ENCODE measurements around the gene SRCIN1.

DNA sequence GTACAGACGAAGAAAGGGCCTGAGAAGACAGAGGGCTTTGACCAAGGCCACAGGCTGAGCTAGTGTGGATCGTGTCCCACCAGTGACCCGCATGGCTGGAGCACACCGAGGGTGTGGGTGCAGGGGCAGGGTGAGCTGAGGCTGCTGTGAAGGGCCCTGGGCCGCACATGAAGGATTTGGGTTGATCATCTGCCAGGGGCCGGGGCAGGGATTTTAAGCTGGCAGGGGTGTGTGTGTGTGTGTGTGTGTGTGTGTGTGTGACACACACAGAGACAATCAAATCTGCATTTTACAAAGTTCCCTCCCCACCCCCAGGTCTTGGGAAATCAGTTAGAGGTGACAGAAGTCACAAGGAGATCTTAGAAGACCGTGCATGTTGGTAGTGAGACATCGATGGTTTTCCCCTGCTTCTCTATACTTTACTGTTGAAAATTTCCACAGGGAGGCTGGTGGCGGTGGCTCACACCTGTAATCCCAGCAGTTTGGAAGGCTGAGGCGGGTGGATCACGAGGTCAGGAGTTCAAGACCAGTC, 65.2 kb downstream of the SRCIN1 start:
- no peak for TF ChIP-seq POLR2A (IDR thresholded peaks at IDR 0.05; ENCODE audit: extremely low read depth, insufficient read length)
- TF ChIP-seq, protein P1, sequence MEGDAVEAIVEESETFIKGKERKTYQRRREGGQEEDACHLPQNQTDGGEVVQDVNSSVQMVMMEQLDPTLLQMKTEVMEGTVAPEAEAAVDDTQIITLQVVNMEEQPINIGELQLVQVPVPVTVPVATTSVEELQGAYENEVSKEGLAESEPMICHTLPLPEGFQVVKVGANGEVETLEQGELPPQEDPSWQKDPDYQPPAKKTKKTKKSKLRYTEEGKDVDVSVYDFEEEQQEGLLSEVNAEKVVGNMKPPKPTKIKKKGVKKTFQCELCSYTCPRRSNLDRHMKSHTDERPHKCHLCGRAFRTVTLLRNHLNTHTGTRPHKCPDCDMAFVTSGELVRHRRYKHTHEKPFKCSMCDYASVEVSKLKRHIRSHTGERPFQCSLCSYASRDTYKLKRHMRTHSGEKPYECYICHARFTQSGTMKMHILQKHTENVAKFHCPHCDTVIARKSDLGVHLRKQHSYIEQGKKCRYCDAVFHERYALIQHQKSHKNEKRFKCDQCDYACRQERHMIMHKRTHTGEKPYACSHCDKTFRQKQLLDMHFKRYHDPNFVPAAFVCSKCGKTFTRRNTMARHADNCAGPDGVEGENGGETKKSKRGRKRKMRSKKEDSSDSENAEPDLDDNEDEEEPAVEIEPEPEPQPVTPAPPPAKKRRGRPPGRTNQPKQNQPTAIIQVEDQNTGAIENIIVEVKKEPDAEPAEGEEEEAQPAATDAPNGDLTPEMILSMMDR (IDR thresholded peaks at IDR 0.05; ENCODE audit: low read depth, low read length), result no peak
- TF ChIP-seq, protein P2, sequence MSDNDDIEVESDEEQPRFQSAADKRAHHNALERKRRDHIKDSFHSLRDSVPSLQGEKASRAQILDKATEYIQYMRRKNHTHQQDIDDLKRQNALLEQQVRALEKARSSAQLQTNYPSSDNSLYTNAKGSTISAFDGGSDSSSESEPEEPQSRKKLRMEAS (IDR thresholded peaks at IDR 0.05; ENCODE audit: low read depth, low read length), result no peak

Measured in NB4 (cell line).